IMR-90 (cell line): Measurements from ENCODE around the gene SLC17A9. TPM values are rescaled to one million over a fixed set of nuclear protein-coding genes. Genes with fewer than 3 reads are reported as not detected.

Source experiments
- ATAC-seq: fragments of 200-7000 bp; cut with Tn5 transposase; 2 replicates; pipeline ENCODE4 v1.9.1; 2020; ENCODE audit warnings: low read depth, mild to moderate bottlenecking, moderate library complexity
- BruUV-seq: library from RNA; stranded (reverse); fragments of 400-500 nt; replicated peaks from 2 replicates; lab custom pipeline; 2021; lab: Mats Ljungman, UMichigan
- CTCF ChIA-PET: fragments of 300-600 bp; formaldehyde crosslinking; extraction: SDS; loops from one replicate; lab custom pipeline; 2021; ENCODE audit warnings: antibody characterized with exemption; lab: Yijun Ruan, JAX
- POLR2A ChIA-PET: fragments of 300-600 bp; sonication (Branson Sonifier 250); formaldehyde crosslinking; loops from one replicate; lab custom pipeline; 2022; ENCODE audit warnings: antibody characterized with exemption; ENCODE audit not compliant: unreplicated experiment; lab: Charles Lee
- DNase-seq: peaks from one replicate; pipeline ENCODE4 v3.0.0; 2013
- H2AFZ ChIP-seq: replicated peaks from 2 replicates; pipeline ENCODE3; 2013; ENCODE audit warnings: low read length, mild to moderate bottlenecking; ENCODE audit not compliant: poor library complexity
- H2AK5ac ChIP-seq: 2 replicates; pipeline ENCODE4 v1.6.1; 2013; ENCODE audit warnings: low read depth, low read length, inconsistent platforms
- H2AK9ac ChIP-seq: replicated peaks from 2 replicates; pipeline ENCODE3; 2013; ENCODE audit warnings: mild to moderate bottlenecking, low read depth, low read length, moderate library complexity; ENCODE audit not compliant: poor library complexity
- H2BK120ac ChIP-seq: 2 replicates; pipeline ENCODE4 v1.6.1; 2013; ENCODE audit warnings: low read depth, low read length, inconsistent platforms
- H2BK15ac ChIP-seq: 3 replicates; pipeline ENCODE4 v1.6.1; 2013; ENCODE audit warnings: low read depth, low read length, inconsistent platforms
- H2BK20ac ChIP-seq: 2 replicates; pipeline ENCODE4 v1.6.1; 2013; ENCODE audit warnings: low read depth, mild to moderate bottlenecking, inconsistent platforms, low read length, moderate library complexity
- H2BK5ac ChIP-seq: 2 replicates; pipeline ENCODE4 v1.6.1; 2013; ENCODE audit warnings: mild to moderate bottlenecking, low read depth, low read length, inconsistent platforms; ENCODE audit not compliant: poor library complexity, severe bottlenecking
- H3K14ac ChIP-seq: replicated peaks from 2 replicates; pipeline ENCODE4 v1.6.1; 2013; ENCODE audit warnings: low read depth, low read length, inconsistent platforms
- H3K18ac ChIP-seq: 2 replicates; pipeline ENCODE4 v1.6.1; 2013; ENCODE audit warnings: low read depth, low read length, control low read depth
- H3K23ac ChIP-seq: 2 replicates; pipeline ENCODE4 v1.6.1; 2013; ENCODE audit warnings: low read depth, low read length, inconsistent platforms
- H3K27ac ChIP-seq: 2 replicates; pipeline ENCODE4 v1.5.1; 2013; ENCODE audit warnings: mild to moderate bottlenecking, control low read depth, low read length; ENCODE audit not compliant: insufficient read depth
- H3K27me3 ChIP-seq: 2 replicates; pipeline ENCODE4 v1.6.1; 2013; ENCODE audit warnings: low read length; ENCODE audit not compliant: control insufficient read depth, insufficient read depth
- H3K36me3 ChIP-seq: 2 replicates; pipeline ENCODE4 v1.6.1; 2013; ENCODE audit warnings: low read length, mixed read lengths; ENCODE audit not compliant: control insufficient read depth, insufficient read depth
- H3K4ac ChIP-seq: 2 replicates; pipeline ENCODE4 v1.6.1; 2013; ENCODE audit warnings: low read depth, low read length, inconsistent platforms
- H3K4me1 ChIP-seq: 2 replicates; pipeline ENCODE4 v1.6.1; 2013; ENCODE audit warnings: low read length, mixed read lengths; ENCODE audit not compliant: control insufficient read depth, insufficient read depth
- H3K4me2 ChIP-seq: 2 replicates; pipeline ENCODE4 v1.6.1; 2013; ENCODE audit warnings: low read depth, mild to moderate bottlenecking, control low read depth, low read length, moderate library complexity
- H3K4me3 ChIP-seq: 2 replicates; pipeline ENCODE4 v1.5.1; 2013; ENCODE audit warnings: low read depth, mild to moderate bottlenecking, control low read depth, low read length, moderate library complexity; ENCODE audit not compliant: insufficient read depth
- H3K56ac ChIP-seq: 2 replicates; pipeline ENCODE4 v1.6.1; 2013; ENCODE audit warnings: low read length, inconsistent platforms; ENCODE audit not compliant: insufficient read depth; ENCODE audit errors: extremely low read depth
- H3K79me1 ChIP-seq, 2 experiments: 2 replicates each; pipeline ENCODE4 v1.6.1; 2013; ENCODE audit warnings: low read length in 2 of 2, inconsistent platforms in 1 of 2, low read depth in 1 of 2
- H3K9ac ChIP-seq: 2 replicates; pipeline ENCODE4 v1.6.1; 2013; ENCODE audit warnings: low read depth, low read length, control low read depth
- H3K9me1 ChIP-seq: 2 replicates; pipeline ENCODE4 v1.6.1; 2013; ENCODE audit warnings: low read length, inconsistent platforms; ENCODE audit not compliant: insufficient read depth
- H3K9me3 ChIP-seq: 2 replicates; pipeline ENCODE4 v1.6.1; 2013; ENCODE audit warnings: low read length; ENCODE audit not compliant: control insufficient read depth, insufficient read depth
- H4K20me1 ChIP-seq: 2 replicates; pipeline ENCODE4 v1.6.1; 2013; ENCODE audit warnings: low read length, inconsistent platforms; ENCODE audit not compliant: insufficient read depth
- H4K5ac ChIP-seq: 2 replicates; pipeline ENCODE4 v1.6.1; 2013; ENCODE audit warnings: mild to moderate bottlenecking, low read depth, low read length, control low read depth
- H4K8ac ChIP-seq, 2 experiments: 2 replicates each; pipeline ENCODE4 v1.6.1; 2013; ENCODE audit warnings: low read depth in 2 of 2, low read length in 2 of 2, control low read depth in 1 of 2, inconsistent platforms in 1 of 2
- H4K91ac ChIP-seq: 2 replicates; pipeline ENCODE4 v1.6.1; 2013; ENCODE audit warnings: low read depth, low read length, inconsistent platforms; ENCODE audit not compliant: insufficient read depth
- CEBPB ChIP-seq: IDR thresholded peaks from 2 replicates; pipeline ENCODE4 v1.6.1; 2012; ENCODE audit warnings: low read depth, low read length, improper control_type of control experiment
- CHD1 ChIP-seq: IDR thresholded peaks from 2 replicates; pipeline ENCODE4 v1.6.1; 2012; ENCODE audit warnings: low read depth, low read length, improper control_type of control experiment
- MAFK ChIP-seq: IDR thresholded peaks from 2 replicates; pipeline ENCODE4 v1.6.1; 2012; ENCODE audit warnings: low read depth, low read length, improper control_type of control experiment
- NFE2L2 ChIP-seq: fragments of 150-350 bp; IDR thresholded peaks from 2 replicates; pipeline ENCODE4 v1.6.1; 2016; ENCODE audit warnings: low read depth, mild to moderate bottlenecking, low read length
- POLR2A ChIP-seq: IDR thresholded peaks from 2 replicates; pipeline ENCODE4 v1.6.1; 2012; ENCODE audit warnings: mild to moderate bottlenecking, low read depth, low read length
- RCOR1 ChIP-seq: IDR thresholded peaks from 2 replicates; pipeline ENCODE4 v1.6.1; 2012; ENCODE audit warnings: mild to moderate bottlenecking, low read length, improper control_type of control experiment; ENCODE audit not compliant: insufficient replicate concordance
- RFX5 ChIP-seq: IDR thresholded peaks from 2 replicates; pipeline ENCODE4 v1.8.0; 2012; ENCODE audit warnings: low read depth, mild to moderate bottlenecking, low read length, moderate library complexity
- SMC3 ChIP-seq: fragments of 150-350 bp; IDR thresholded peaks from 2 replicates; pipeline ENCODE4 v1.6.1; 2016; ENCODE audit warnings: low read depth, mild to moderate bottlenecking, antibody characterized with exemption, low read length, moderate library complexity
- WGBS, 2 experiments: methylation state at CpG; one replicate each; pipeline versions ENCODE4 v1.1.5 to v1.1.7; 2013; ENCODE audit warnings: missing lambda C conversion rate in 2 of 2; ENCODE audit not compliant: insufficient read length in 1 of 2; ENCODE audit errors: extremely low coverage in 2 of 2; 5-methylcytosine and 5-hydroxymethylcytosine counted together
- dilution Hi-C: fragments of 300-500 bp; cut with HindIII; formaldehyde crosslinking; loops from one replicate; pipeline ENCODE4 v1.14.3; 2018; ENCODE audit warnings: low sequenced_read_pairs; ENCODE audit not compliant: unreplicated experiment
- in situ Hi-C: fragments of 300-500 bp; cut with MboI; formaldehyde crosslinking; loops from 3 replicates; pipeline ENCODE4 v1.14.3; 2019; ENCODE audit warnings: low sequenced_read_pairs, inconsistent platforms, mixed read lengths
- intact Hi-C: fragments of 100-400 bp; cut with micrococcal nuclease; formaldehyde crosslinking; loops from 2 replicates; pipeline ENCODE4 v1.10.0; 2022
- polyA plus RNA-seq, 3 experiments: library from polyadenylated mRNA; depleted of rRNA; stranded (reverse); fragments of >200 nt; gene quantifications; 2 replicates each; pipeline ENCODE4 v1.2.3, GENCODE V29; 2012; ENCODE audit warnings: low replicate concordance in 1 of 3
- total RNA-seq: library from RNA; depleted of rRNA; stranded (reverse); fragments of >200 nt; gene quantifications from 2 replicates; pipeline ENCODE4 v1.2.3, GENCODE V29; 2012
- TF ChIP-seq, protein P1 (sequence below): conservative IDR thresholded peaks from 2 replicates; pipeline ENCODE4 v1.5.1; 2012; ENCODE audit warnings: mild to moderate bottlenecking, low read depth, low read length, improper control_type of control experiment

Gene SLC17A9
- total and polyA plus RNA-seq, 2 of the 4 experiments (the other 2 are of a cell fraction) = 2.2 to 14.4 TPM

DNA sequence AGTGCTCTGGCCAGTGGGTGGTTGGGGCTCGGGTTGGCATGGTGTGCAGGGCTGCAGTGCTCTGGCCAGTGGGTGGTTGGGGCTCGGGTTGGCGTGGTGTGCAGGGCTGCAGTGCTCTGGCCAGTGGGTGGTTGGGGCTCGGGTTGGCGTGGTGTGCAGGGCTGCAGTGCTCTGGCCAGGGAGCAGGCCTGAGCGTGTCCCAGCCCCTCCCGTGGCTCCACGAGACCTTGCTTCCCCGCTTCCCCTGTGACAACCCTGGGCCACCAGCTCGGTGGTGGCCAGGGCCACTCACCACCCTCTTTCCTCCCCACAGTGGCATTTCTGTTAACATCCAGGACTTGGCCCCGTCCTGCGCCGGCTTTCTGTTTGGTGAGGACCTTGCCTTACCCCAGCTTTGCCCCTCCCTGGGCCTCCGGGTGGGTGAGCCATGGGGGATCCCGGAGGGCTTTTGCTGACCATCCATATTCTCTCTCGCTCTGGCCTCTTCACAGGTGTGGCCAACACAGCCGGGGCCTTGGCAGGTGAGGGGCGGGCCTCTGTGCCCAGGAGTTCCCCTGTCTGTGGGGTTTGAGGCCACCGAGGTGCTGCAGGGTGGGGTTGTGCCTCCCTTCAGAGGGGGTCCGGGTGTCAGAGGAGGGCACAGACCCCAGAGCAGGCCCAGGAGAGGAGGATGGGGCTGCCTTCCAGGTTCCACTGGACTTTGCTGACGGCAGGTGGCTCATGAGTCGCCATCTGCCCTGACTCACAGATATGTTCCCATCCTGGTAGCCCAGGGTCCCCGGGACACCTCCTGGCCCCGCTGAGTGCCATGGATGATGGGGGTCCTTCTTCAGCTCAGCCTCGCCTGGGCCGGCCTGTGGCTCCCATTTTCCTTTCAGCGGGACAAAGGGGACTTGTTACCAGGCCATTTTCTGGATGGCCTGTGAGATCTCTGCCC lies 14.0 kb downstream of the SLC17A9 start (continued):
- TF ChIP-seq, protein P1, sequence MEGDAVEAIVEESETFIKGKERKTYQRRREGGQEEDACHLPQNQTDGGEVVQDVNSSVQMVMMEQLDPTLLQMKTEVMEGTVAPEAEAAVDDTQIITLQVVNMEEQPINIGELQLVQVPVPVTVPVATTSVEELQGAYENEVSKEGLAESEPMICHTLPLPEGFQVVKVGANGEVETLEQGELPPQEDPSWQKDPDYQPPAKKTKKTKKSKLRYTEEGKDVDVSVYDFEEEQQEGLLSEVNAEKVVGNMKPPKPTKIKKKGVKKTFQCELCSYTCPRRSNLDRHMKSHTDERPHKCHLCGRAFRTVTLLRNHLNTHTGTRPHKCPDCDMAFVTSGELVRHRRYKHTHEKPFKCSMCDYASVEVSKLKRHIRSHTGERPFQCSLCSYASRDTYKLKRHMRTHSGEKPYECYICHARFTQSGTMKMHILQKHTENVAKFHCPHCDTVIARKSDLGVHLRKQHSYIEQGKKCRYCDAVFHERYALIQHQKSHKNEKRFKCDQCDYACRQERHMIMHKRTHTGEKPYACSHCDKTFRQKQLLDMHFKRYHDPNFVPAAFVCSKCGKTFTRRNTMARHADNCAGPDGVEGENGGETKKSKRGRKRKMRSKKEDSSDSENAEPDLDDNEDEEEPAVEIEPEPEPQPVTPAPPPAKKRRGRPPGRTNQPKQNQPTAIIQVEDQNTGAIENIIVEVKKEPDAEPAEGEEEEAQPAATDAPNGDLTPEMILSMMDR = no peak

DNA sequence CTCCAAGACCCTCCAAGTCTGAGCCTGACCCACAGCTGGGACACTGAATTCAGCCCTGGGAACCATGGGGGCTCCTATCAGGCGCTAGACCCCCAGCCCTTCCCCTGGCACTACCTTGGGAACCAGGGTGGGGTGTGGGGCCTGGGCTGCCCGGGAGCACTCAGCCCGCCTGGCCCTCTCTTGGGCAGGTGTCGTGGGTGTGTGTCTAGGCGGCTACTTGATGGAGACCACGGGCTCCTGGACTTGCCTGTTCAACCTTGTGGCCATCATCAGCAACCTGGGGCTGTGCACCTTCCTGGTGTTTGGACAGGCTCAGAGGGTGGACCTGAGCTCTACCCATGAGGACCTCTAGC lies 14.6 kb downstream of the SLC17A9 start:
- dilution Hi-C loops (no loop called here), in situ Hi-C loops (no loop called here), intact Hi-C loops (no loop called here)
- no peak overlapping the region for H4K91ac ChIP-seq
- H2BK20ac ChIP-seq = no peak overlapping the region
- H3K14ac ChIP-seq = no peak overlapping the region
- whole genome bisulfite sequencing, 2 experiments = 100% methylated on average over 2 of the region's 6 CpGs; no CpG with 5 or more reads in 1 of the 2 experiments
- H3K9me3 ChIP-seq = no peaks in the 10 kb centered on the region
- ChIA-PET POLR2A (no interaction called here), CTCF (no interaction called here)
- H4K5ac ChIP-seq = no peak overlapping the region
- TF ChIP-seq RFX5 (no peak), RCOR1 (no peak), POLR2A (no peak), MAFK (no peak), NFE2L2 (no peak), CHD1 (no peak), CEBPB (no peak), SMC3 (no peak)
- TF ChIP-seq, protein P1 = no peak
- no peak overlapping the region for H2BK15ac ChIP-seq
- H3K4me3 ChIP-seq = no peak overlapping the region
- no peak overlapping the region for H2AFZ ChIP-seq
- H3K56ac ChIP-seq = no peak overlapping the region
- no peaks in the 10 kb centered on the region for H3K36me3 ChIP-seq
- no peak overlapping the region for H2BK5ac ChIP-seq
- no peak overlapping the region for H3K27ac ChIP-seq
- no peak for ATAC-seq
- no peaks in the 10 kb centered on the region for H3K9me1 ChIP-seq
- no peak overlapping the region for H4K8ac ChIP-seq
- H3K79me1 ChIP-seq = no peaks in the 10 kb centered on the region
- BruUV-seq = no TSS peak
- no peak overlapping the region for H2AK5ac ChIP-seq
- no peak overlapping the region for H3K4ac ChIP-seq
- H3K23ac ChIP-seq = no peak overlapping the region
- H4K20me1 ChIP-seq = no peaks in the 10 kb centered on the region
- H2BK120ac ChIP-seq = no peak overlapping the region
- no peak overlapping the region for H3K18ac ChIP-seq
- H3K27me3 ChIP-seq = peaks cover 36% of the 10 kb centered on the region
- no peaks in the 10 kb centered on the region for H3K4me1 ChIP-seq
- DNase-seq = no peak
- H3K9ac ChIP-seq = no peak overlapping the region
- no peak overlapping the region for H2AK9ac ChIP-seq
- H3K4me2 ChIP-seq = no peak overlapping the region
